Right renal cortex interstitium (tissue), 3 donors: ENCODE measurements around the gene NRARP. TPM values are rescaled to one million over a fixed set of nuclear protein-coding genes. Genes with fewer than 3 reads are reported as not detected.

Source experiments
- DNase-seq, 3 donors: peaks; one replicate each; pipeline ENCODE4 v3.0.0-alpha.2; 2013; ENCODE audit warnings: low read depth in 3 of 3, low spot score in 2 of 3
- polyA plus RNA-seq, 3 donors: library from polyadenylated mRNA; unstranded; fragments of 120-200 nt; gene quantifications; one replicate each; pipeline ENCODE4 v1.2.1, GENCODE V29; 2013; ENCODE audit not compliant: insufficient read length in 3 of 3

NRARP gene
- polyA plus RNA-seq, 3 donors, result 5.3 to 7.5 (median 6.4) TPM

GRCh38 chr9:137278721-137279711 is 23.1 kb downstream of the NRARP start:
- DNase-seq, result no peak

GRCh38 chr9:137278061-137278701 is 23.9 kb downstream of the NRARP start:
- DNase-seq, result no peak

GRCh38 chr9:137277329-137278041 is 24.6 kb downstream of the NRARP start, which contains the start of gene TOR4A:
Gene TOR4A, plus strand, starts transcription at chr9:137277726. Its CDS starts 964 bp downstream, at chr9:137278690.
- DNase-seq, result no peak

- DNase-seq, result no peak
These were observed 25.4 kb downstream of the NRARP start for GRCh38 chr9:137276473-137277328.

- no peak for DNase-seq
These were observed 26.2 kb downstream of the NRARP start for GRCh38 chr9:137275588-137276472.

- DNase-seq, result no peak
These were observed 26.9 kb downstream of the NRARP start for GRCh38 chr9:137275203-137275587.

- DNase-seq, result no peak
These were observed 28.3 kb downstream of the NRARP start for GRCh38 chr9:137273611-137274320.

GRCh38 chr9:137273095-137273490 is 29.0 kb downstream of the NRARP start:
- no peak for DNase-seq

GRCh38 chr9:137272241-137273094 is 29.6 kb downstream of the NRARP start:
- DNase-seq, result no peak

GRCh38 chr9:137271696-137272076 is 30.4 kb downstream of the NRARP start:
- no peak for DNase-seq

- no peak for DNase-seq
These were observed 31.0 kb downstream of the NRARP start for GRCh38 chr9:137270929-137271695.

- DNase-seq, result no peak
These were observed 32.8 kb downstream of the NRARP start for GRCh38 chr9:137269231-137269772.

- DNase-seq, result no peak
These were observed 33.4 kb downstream of the NRARP start for GRCh38 chr9:137268538-137269201.

- no peak for DNase-seq
These were observed 34.1 kb downstream of the NRARP start for GRCh38 chr9:137267933-137268355.

GRCh38 chr9:137266585-137267453 is 35.3 kb downstream of the NRARP start:
- DNase-seq, result no peak
